Neural cell (in vitro differentiated cells): ENCODE results near the gene CTTN. TPM values are rescaled to one million over a fixed set of nuclear protein-coding genes. Genes with fewer than 3 reads are reported as not detected.

Experiments
- H2AFZ ChIP-seq: fragments of 200-600, 300-800 bp; sonication (generic), shearing (Covaris generic); 2 replicates; pipeline ENCODE4 v1.6.0; 2014; ENCODE audit warnings: low read depth, mild to moderate bottlenecking, antibody characterized with exemption, low read length, moderate library complexity
- H3F3A ChIP-seq: fragments of 200-600 bp; shearing (Covaris generic); 2 replicates; pipeline ENCODE4 v1.6.1; 2016; ENCODE audit warnings: mild to moderate bottlenecking, moderate library complexity, mixed read lengths, antibody characterized with exemption, low read length; ENCODE audit not compliant: insufficient read depth, poor library complexity, severe bottlenecking
- H3K27ac ChIP-seq: fragments of 200-600, 300-800 bp; sonication (generic), shearing (Covaris generic); 2 replicates; pipeline ENCODE4 v1.5.1; 2014; ENCODE audit warnings: mild to moderate bottlenecking, low read length, moderate library complexity
- H3K27me3 ChIP-seq: fragments of 300-800, 200-600 bp; sonication (generic), shearing (Covaris generic); 2 replicates; pipeline ENCODE4 v1.6.0; 2014; ENCODE audit warnings: mild to moderate bottlenecking, low read depth, low read length, moderate library complexity; ENCODE audit not compliant: insufficient read depth
- H3K36me3 ChIP-seq: fragments of 300-800, 200-600 bp; sonication (generic), shearing (Covaris generic); 2 replicates; pipeline ENCODE4 v1.5.1; 2014; ENCODE audit warnings: mild to moderate bottlenecking, antibody characterized with exemption, low read length, moderate library complexity; ENCODE audit not compliant: insufficient read depth
- H3K4me2 ChIP-seq: fragments of 300-800, 200-600 bp; sonication (generic), shearing (Covaris generic); 2 replicates; pipeline ENCODE4 v1.6.0; 2014; ENCODE audit warnings: mild to moderate bottlenecking, low read length
- H3K4me3 ChIP-seq: fragments of 300-800, 200-600 bp; sonication (generic), shearing (Covaris generic); 2 replicates; pipeline ENCODE4 v1.5.1; 2014; ENCODE audit warnings: mild to moderate bottlenecking, low read length, moderate library complexity
- H3K79me2 ChIP-seq: fragments of 200-600 bp; shearing (Covaris generic); replicated peaks from 2 replicates; pipeline ENCODE4 v1.6.0; 2014; ENCODE audit warnings: mild to moderate bottlenecking, low read length, moderate library complexity; ENCODE audit not compliant: insufficient read depth
- H3K9ac ChIP-seq: fragments of 300-800, 200-600 bp; sonication (generic), shearing (Covaris generic); 2 replicates; pipeline ENCODE4 v1.6.1; 2016; ENCODE audit warnings: mild to moderate bottlenecking, low read length, mixed read lengths
- H3K9me2 ChIP-seq: fragments of 200-600 bp; shearing (Covaris generic); 2 replicates; pipeline ENCODE4 v1.6.1; 2016; ENCODE audit warnings: mild to moderate bottlenecking, low read length, mixed read lengths; ENCODE audit not compliant: insufficient read depth
- H3K9me3 ChIP-seq: fragments of 200-600, 300-800 bp; sonication (generic), shearing (Covaris generic); 2 replicates; pipeline ENCODE4 v1.6.1; 2016; ENCODE audit warnings: mild to moderate bottlenecking, mixed run types, low read length, moderate library complexity, mixed read lengths
- H4K20me1 ChIP-seq: fragments of 200-600 bp; shearing (Covaris generic); 2 replicates; pipeline ENCODE4 v1.6.1; 2016; ENCODE audit warnings: mild to moderate bottlenecking, mixed run types; ENCODE audit not compliant: insufficient read depth
- CTCF ChIP-seq: fragments of 450-650 bp; IDR thresholded peaks from 2 replicates; pipeline ENCODE4 v1.5.1; 2014; ENCODE audit warnings: antibody characterized with exemption, mild to moderate bottlenecking, moderate library complexity; ENCODE audit not compliant: poor library complexity, severe bottlenecking
- EP300 ChIP-seq: fragments of 450-650 bp; conservative IDR thresholded peaks from 2 replicates; pipeline ENCODE4 v1.6.1; 2014; ENCODE audit warnings: antibody characterized with exemption, mild to moderate bottlenecking, moderate library complexity; ENCODE audit not compliant: poor library complexity, severe bottlenecking
- EZH2 ChIP-seq: fragments of 200-600, 300-800 bp; shearing (Covaris generic), sonication (generic); IDR thresholded peaks from 2 replicates; pipeline ENCODE4 v1.6.1; 2014; ENCODE audit warnings: antibody characterized with exemption, low read length, borderline replicate concordance, mild to moderate bottlenecking; ENCODE audit not compliant: insufficient read depth, poor library complexity, severe bottlenecking
- MXI1 ChIP-seq: fragments of 450-650 bp; conservative IDR thresholded peaks from 2 replicates; pipeline ENCODE4 v1.6.1; 2014; ENCODE audit warnings: antibody characterized with exemption, mild to moderate bottlenecking; ENCODE audit not compliant: poor library complexity, severe bottlenecking
- POLR2AphosphoS5 ChIP-seq: IDR thresholded peaks from 2 replicates; pipeline ENCODE4 v1.6.1; 2012
- RAD21 ChIP-seq: fragments of 450-650 bp; conservative IDR thresholded peaks from 2 replicates; pipeline ENCODE4 v1.6.1; 2014; ENCODE audit warnings: antibody characterized with exemption, mild to moderate bottlenecking, moderate library complexity
- REST ChIP-seq: IDR thresholded peaks from 2 replicates; pipeline ENCODE4 v1.6.1; 2012; ENCODE audit warnings: borderline replicate concordance
- SMC3 ChIP-seq: fragments of 450-650 bp; conservative IDR thresholded peaks from 2 replicates; pipeline ENCODE4 v1.6.1; 2014; ENCODE audit warnings: antibody characterized with exemption, mild to moderate bottlenecking, moderate library complexity; ENCODE audit not compliant: poor library complexity
- TAF1 ChIP-seq: IDR thresholded peaks from 2 replicates; pipeline ENCODE4 v1.6.1; 2012; ENCODE audit warnings: low read depth
- polyA plus RNA-seq: library from polyadenylated mRNA; depleted of rRNA; stranded (reverse); fragments of >200 nt; gene quantifications from 2 replicates; pipeline ENCODE4 v1.2.3, GENCODE V29; 2014

Gene CTTN
- polyA plus RNA-seq, 1 donor from 2014 or later: 220 TPM

- no peaks in the 10 kb centered on the region for H3K9me3 ChIP-seq
- H2AFZ ChIP-seq: no peak overlapping the region
- no peak overlapping the region for H3K27ac ChIP-seq
- H3K36me3 ChIP-seq: no peaks in the 10 kb centered on the region
- no peaks in the 10 kb centered on the region for H3K27me3 ChIP-seq
- H3K4me2 ChIP-seq: no peak overlapping the region
- TF ChIP-seq RAD21 (no peak), TAF1 (no peak), EZH2 (no peak), REST (no peak), EP300 (no peak), MXI1 (no peak), CTCF (no peak), SMC3 (no peak), POLR2AphosphoS5 (no peak)
- no peak overlapping the region for H3K4me3 ChIP-seq
- H3K9ac ChIP-seq: no peak overlapping the region
- H4K20me1 ChIP-seq: no peaks in the 10 kb centered on the region
- H3K79me2 ChIP-seq: no peaks in the 10 kb centered on the region
- no peaks in the 10 kb centered on the region for H3F3A ChIP-seq
- H3K9me2 ChIP-seq: no peaks in the 10 kb centered on the region
Observed at GRCh38 chr11:70458736-70459135, 60.4 kb downstream of the CTTN start.

- Histone ChIP-seq H3K9me3 (no peaks in the 10 kb centered on the region), H3F3A (no peaks in the 10 kb centered on the region), H3K9ac (no peak overlapping the region), H3K79me2 (no peaks in the 10 kb centered on the region), H3K27ac (no peak overlapping the region), H2AFZ (no peak overlapping the region), H4K20me1 (no peaks in the 10 kb centered on the region), H3K36me3 (no peaks in the 10 kb centered on the region), H3K4me3 (no peak overlapping the region), H3K9me2 (no peaks in the 10 kb centered on the region), H3K27me3 (no peaks in the 10 kb centered on the region), H3K4me2 (no peak overlapping the region)
- TF ChIP-seq REST: no peak
- TF ChIP-seq TAF1: no peak
- no peak for TF ChIP-seq EP300
- TF ChIP-seq POLR2AphosphoS5: no peak
- no peak for TF ChIP-seq MXI1
- TF ChIP-seq CTCF: no peak
- no peak for TF ChIP-seq EZH2
- TF ChIP-seq RAD21: no peak
- TF ChIP-seq SMC3: no peak
Observed at GRCh38 chr11:70460111-70460510, 61.8 kb downstream of the CTTN start.
